ENCODE data around the gene IFT52.

IFT52 gene

GRCh38 chr20:43590392-43591303 lies at the start of gene IFT52:
IFT52 (plus strand) TSS chr20:43590937; CDS start chr20:43594699, 3,762 bp downstream.
- peak; percentile 90 for DNase-seq (ENCODE audit: low spot score)

GRCh38 chr20:43541214-43541613 lies 49.5 kb upstream of the IFT52 start:
- no peak for DNase-seq (ENCODE audit: low spot score)

- DNase-seq (ENCODE audit: low spot score): no peak
Observed at GRCh38 chr20:43542161-43542560, 48.6 kb upstream of the IFT52 start.

- no peak for DNase-seq (ENCODE audit: low spot score)
Observed at GRCh38 chr20:43542674-43543073, 48.1 kb upstream of the IFT52 start.

DNA sequence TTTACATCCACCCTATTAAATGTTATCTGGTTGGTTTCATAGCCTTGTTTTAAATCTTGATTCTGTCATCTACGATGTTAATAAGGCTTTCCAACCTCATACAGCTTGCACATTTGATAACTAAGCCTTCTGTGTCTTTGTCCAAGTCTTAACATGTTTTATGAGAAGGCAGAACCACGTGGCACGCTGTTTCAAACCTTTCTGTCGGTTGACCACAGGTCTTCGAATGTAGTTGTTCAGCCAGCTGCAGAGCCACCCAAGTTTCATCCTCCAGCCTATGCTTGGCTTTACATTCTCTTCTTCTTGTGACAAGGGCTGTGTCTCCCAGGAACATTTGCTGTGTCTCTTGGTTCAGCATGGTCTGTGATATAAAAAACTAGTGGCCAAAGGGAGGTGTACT lies 47.6 kb upstream of the IFT52 start:
- DNase-seq (ENCODE audit: low spot score): no peak

DNA sequence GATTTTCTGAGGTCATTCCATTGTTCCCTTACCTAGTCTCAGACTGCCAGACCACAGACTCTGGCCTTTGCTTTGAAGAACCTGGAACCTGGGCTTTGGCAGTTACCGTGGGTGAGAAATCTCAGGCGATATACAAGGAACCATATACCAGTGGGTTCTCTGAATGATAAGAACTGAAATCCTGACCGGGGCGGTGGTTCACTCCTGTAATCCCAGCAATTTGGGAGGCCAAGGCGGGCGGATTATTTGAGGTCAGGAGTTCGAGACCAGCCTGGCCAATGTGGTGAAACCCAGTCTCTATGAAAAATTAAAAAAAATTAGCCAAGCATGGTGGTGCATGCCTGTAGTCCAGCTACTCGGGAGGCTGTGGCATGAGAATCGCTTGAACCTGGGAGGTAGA lies 46.2 kb upstream of the IFT52 start:
- no peak for DNase-seq (ENCODE audit: low spot score)

DNA sequence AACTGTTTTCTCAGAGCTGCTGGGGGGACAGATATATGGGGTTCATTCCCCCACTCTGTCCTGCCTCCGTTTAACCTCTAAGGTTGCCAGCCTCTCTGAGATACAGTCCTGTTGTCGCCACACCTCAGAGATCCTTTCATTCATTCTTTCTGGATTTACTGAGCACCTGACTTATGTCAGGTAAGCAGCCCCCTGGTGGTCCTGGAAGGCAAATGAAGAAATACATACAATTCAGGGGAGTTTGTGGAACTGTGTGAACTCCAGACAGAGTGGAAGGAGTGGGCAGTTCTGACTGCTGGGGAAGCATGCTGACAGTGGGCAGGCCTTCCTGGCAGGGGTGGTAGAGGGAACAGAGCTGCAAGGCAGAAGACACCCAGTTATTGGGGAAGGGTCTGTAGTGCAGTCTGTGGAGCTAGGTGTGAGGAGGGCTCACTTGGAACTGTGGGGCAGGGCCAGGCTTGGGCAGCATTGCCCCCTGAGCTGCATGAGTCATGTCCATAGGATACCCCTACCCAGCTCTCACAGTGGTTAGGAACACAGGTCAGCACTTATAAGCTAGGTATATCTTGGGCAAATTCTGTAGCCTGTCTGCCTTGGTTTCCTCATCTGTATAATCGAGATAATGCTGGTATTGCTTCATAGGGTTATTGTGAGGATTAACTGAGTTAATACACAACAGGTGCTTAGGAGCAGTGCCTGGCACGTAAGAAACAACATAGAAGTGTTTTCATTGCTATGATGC lies 44.7 kb upstream of the IFT52 start:
- no peak for DNase-seq (ENCODE audit: low spot score)

- no peak for DNase-seq (ENCODE audit: low spot score)
Observed at GRCh38 chr20:43548273-43548880, 42.4 kb upstream of the IFT52 start.

DNA sequence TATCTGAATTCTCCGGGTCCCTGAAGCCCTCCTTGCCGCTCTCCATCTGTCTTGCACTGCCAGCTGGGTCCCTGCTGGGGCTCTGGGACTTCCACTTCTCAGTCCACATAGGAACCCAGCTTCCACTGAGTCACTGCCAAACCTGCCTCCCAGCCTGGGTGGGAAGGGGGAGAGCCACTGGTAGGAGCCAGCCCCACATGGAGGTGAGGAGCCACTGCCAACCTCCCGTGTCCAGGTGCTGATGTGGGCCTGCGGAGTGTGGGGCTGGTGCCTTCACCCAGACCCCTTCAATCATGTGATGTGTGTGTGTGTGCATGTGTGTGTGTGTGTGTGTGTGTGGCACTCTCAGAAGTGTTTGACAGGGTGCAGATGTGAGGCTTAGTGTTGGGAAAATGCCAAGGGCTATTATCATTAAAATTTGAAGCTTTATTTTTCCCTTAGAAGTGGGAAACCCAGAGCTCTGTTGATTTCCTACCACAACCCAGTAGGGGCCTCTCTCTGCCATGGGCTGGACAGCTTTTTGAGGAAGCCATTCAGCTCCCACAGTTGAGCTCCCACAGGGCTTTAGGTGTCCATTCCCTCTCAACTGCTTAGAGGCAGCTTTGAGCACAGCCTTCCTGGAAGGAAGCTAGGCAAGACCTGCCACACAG lies 41.2 kb upstream of the IFT52 start:
- no peak for DNase-seq (ENCODE audit: low spot score)

DNA sequence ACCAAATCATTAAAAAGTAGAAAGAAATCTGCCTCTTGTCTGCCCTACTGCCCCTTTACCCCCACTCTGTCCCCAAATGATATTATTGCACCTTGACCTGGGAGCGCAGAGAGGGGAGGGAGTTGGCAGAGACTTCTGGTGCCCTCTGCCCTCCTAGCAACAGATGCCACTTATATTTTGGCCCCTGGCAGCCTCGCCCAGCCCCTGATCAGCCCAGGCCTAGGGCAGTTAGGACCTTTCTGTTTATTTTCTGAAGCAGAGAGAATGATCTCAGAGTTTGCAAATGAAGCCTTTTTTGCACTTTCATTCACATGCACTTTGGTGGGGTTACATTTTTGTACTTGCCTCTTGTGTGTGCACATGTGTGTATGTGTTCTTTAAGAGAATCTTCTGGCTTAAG lies 40.3 kb upstream of the IFT52 start:
- no peak for DNase-seq (ENCODE audit: low spot score)

DNA sequence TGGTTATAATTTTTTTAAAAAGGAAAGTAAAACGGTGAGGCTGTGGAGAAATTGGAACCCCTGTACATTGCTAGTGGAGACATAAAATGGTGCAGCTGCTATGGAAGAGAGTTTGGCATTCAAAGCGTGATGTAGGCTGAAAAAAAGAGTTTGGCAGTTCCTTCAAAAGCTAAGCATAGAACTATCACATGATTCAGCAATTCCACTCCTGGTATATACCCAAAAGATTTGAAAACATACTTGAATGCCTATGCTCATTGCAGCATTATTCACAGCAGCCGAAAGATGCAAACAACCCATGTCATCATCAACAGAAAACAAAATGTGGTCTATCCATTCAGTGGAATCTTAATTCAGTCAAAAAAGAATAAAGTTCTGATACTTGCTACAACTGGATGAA lies 36.4 kb upstream of the IFT52 start:
- DNase-seq (ENCODE audit: low spot score): no peak

GRCh38 chr20:43558412-43559146 lies 32.2 kb upstream of the IFT52 start, which contains the start of gene SGK2:
SGK2 (plus strand) TSS chr20:43559027; CDS start chr20:43566496, 7,469 bp downstream.
- no peak for DNase-seq (ENCODE audit: low spot score)

- no peak for DNase-seq (ENCODE audit: low spot score)
Observed at GRCh38 chr20:43559147-43559987, 31.4 kb upstream of the IFT52 start.

DNA sequence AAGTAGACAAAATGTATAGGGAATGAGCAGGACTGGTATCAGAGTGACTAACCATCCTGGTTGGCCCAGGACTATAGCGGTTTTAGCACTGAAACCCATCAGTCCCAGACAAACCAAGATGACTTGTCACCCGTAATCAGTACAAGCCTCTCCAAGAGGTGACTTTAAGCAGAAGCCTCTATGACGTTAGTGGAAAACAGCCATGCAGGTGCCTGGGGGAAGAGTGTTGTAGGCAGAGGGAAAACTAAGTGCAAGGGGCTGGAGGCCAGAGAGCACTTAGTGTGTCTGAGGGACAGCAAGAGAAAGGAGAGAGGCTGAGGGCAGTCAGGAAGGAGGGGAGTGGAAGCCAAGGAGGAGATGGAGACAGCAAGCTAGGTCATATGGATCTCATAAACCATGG lies 29.8 kb upstream of the IFT52 start:
- no peak for DNase-seq (ENCODE audit: low spot score)

DNA sequence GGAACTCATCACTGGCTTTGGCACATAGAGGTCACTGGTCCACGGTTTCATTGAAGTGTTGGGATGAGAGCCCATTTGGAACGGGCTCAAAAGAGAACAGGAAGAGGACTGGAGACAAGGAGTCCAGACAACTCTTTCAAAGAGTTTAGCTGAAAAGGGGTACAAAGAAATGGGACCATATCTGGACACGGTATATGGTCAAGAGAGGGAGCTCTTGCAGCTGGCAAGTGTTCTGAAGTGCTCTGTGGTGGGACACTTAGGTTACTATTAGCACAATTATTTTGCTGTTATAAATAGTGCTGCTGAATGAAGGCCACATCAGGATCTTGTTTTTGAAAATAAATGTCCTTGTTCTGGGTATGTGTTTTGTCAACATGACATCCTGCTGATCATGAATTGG lies 27.3 kb upstream of the IFT52 start:
- no peak for DNase-seq (ENCODE audit: low spot score)

GRCh38 chr20:43563991-43564390 lies 26.7 kb upstream of the IFT52 start:
- DNase-seq (ENCODE audit: low spot score): no peak

DNA sequence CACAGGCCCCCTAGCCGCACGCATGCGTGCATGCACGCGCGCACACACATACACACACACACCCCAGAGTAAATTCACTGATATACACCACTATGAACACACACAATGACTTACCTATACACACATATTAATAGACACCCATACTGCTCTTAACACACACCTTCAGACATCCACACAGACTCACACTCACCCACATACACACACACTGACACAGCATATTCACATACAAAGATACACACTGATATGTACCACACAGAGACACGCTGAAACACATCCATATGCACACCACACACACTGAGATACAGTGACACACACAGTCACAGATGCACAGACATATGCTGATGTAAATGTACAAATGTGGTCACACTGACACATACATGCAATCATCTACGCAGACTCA lies 26.3 kb upstream of the IFT52 start:
- DNase-seq (ENCODE audit: low spot score): no peak

DNA sequence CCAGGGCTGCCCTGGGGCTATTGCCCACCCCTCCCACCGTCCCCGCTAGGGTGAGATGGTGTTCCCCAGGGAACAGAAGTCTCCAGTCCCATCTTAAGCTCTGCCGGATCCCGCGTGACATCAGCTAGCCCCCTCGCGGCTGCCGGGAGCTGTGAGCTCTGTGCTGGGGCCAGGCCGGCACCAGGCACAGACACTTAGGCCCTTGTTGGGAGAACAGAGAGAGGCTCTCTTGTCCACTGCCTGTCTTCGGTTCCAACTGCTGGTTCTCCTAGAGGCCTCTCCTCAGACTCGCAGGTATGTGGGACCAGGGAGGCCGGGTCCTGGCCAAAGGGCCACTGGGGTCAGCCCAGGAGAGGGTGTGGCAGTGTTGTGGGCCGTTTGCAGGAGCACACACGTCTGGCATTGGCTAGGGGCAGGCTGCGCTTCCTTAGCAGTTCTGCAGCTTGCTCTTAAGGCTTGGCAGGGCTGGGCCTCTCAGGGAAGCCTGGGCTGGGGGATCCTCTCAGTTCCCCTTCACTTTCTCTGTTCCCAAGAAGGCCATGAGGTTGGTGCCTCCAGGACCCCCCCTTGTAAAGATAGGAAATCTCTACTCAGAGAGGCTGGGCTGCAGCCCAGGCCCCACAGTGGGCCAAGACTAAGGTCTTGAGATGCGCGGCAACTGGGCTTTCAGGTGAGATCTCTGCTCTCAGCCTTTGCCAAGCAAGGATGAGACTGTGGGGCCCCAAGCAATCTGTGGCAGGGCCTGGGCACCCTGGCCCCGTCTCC lies 25.6 kb upstream of the IFT52 start:
- DNase-seq (ENCODE audit: low spot score): no peak

- DNase-seq (ENCODE audit: low spot score): no peak
Observed at GRCh38 chr20:43565758-43566104, 25.0 kb upstream of the IFT52 start.

- no peak for DNase-seq (ENCODE audit: low spot score)
Observed at GRCh38 chr20:43567477-43567876, 23.3 kb upstream of the IFT52 start.

All from COLO829 (cell line).